DMS53 (cell line): ENCODE results near the gene CACNA2D2.
"Not testable (repeated sequence)": the region's sequence is repeated elsewhere in the genome, so short reads cannot be mapped to it uniquely, and the experiment has no call there.

Experiments used
- DNase-seq: peaks from one replicate; lab custom pipeline; 2025; lab: John Stamatoyannopoulos, UW

CACNA2D2 gene

GRCh38 chr3:50530001-50530970 is 26.9 kb upstream of the CACNA2D2 start:
- peak; percentile 2 for DNase-seq

GRCh38 chr3:50525987-50526386 is 22.6 kb upstream of the CACNA2D2 start:
- no peak for DNase-seq

GRCh38 chr3:50525191-50525910 is 21.9 kb upstream of the CACNA2D2 start:
- DNase-seq, result no peak

GRCh38 chr3:50524746-50525145 is 21.3 kb upstream of the CACNA2D2 start:
- DNase-seq, result no peak

- DNase-seq, result no peak
Measured at GRCh38 chr3:50523279-50523811, 19.9 kb upstream of the CACNA2D2 start.

- DNase-seq, result no peak
Measured at GRCh38 chr3:50521572-50521971, 18.1 kb upstream of the CACNA2D2 start.

GRCh38 chr3:50520849-50521248 is 17.4 kb upstream of the CACNA2D2 start:
- no peak for DNase-seq

- DNase-seq, result peak; percentile 58
Measured at GRCh38 chr3:50519471-50520089, 16.1 kb upstream of the CACNA2D2 start.

- no peak for DNase-seq
Measured at GRCh38 chr3:50518436-50518835, 15.0 kb upstream of the CACNA2D2 start.

GRCh38 chr3:50517721-50518206 is 14.3 kb upstream of the CACNA2D2 start:
- DNase-seq, result no peak

GRCh38 chr3:50516440-50516871 is 13.0 kb upstream of the CACNA2D2 start:
- no peak for DNase-seq

- DNase-seq, result no peak
Measured at GRCh38 chr3:50515565-50516439, 12.4 kb upstream of the CACNA2D2 start.

GRCh38 chr3:50512908-50513307 is 9.5 kb upstream of the CACNA2D2 start:
- not testable (repeated sequence) for DNase-seq

GRCh38 chr3:50512131-50512530 is 8.7 kb upstream of the CACNA2D2 start:
- no peak for DNase-seq

- DNase-seq, result no peak
Measured at GRCh38 chr3:50510325-50510724, 6.9 kb upstream of the CACNA2D2 start.

GRCh38 chr3:50509715-50510114 is 6.3 kb upstream of the CACNA2D2 start:
- no peak for DNase-seq

- DNase-seq, result no peak
Measured at GRCh38 chr3:50508821-50509220, 5.4 kb upstream of the CACNA2D2 start.

- no peak for DNase-seq
Measured at GRCh38 chr3:50506169-50506568, 2.7 kb upstream of the CACNA2D2 start.

GRCh38 chr3:50504681-50505080 is 1.2 kb upstream of the CACNA2D2 start:
- DNase-seq, result no peak

- DNase-seq, result no peak
Measured at GRCh38 chr3:50502584-50503423, 630 bp downstream of the CACNA2D2 start.
